ENCODE measurements around the gene ARTN. TPM values are rescaled to one million over a fixed set of nuclear protein-coding genes. Genes with fewer than 3 reads are reported as not detected.

Gene ARTN
- 0.26 TPM in 1 of 2 replicates, not detected in the other for total RNA-seq (2022)
- Bru-seq, nascent RNA, result percentile 12 among the genes with signal in this experiment
- percentile 13 among the genes with signal in this experiment for BruChase-seq, experiment 1, labeled RNA remaining after a 2-hour chase
- percentile 14 among the genes with signal in this experiment for BruChase-seq, experiment 2, labeled RNA remaining after a 6-hour chase
- long read RNA-seq, result 0 reads

DNA sequence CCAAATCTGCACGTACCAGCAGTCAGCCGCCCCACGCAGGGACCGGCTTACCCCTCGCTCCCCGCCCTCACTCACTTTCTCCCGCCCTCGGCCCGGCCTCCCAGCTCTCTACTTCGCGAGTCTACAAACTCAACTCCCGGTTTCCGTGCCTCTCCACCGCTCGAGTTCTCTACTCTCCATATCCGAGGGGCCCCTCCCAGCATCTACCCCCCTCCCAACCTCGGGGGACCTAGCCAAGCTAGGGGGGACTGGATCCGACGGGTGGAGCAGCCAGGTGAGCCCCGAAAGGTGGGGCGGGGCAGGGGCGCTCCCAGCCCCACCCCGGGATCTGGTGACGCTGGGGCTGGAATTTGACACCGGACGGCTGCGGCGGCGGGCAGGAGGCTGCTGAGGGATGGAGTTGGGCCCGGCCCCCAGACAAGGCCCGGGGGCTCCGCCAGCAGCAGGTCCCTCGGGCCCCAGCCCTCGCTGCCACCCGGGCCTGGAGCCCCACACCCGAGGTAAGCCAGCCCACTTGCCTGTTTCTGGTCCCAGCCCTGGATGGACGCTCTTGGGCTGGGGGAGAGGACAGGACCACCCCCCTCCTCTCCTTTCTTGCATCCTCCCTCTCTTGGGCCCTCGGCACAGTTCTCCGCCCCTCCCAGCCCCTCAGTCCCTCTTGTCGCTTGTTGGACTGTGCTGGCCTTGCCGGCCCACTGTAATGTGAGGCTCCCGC lies at the start of gene ARTN:
Gene ARTN, plus strand, starts transcription at position 416 of the 715 bp plus-strand sequence. CDS start 1,856 bp downstream, outside the sequence.
- peak within 1 kb of the TSS; percentile 61 for H3K4me3 Mint-ChIP-seq (ENCODE audit: unreplicated experiment)
- no peaks in the 10 kb centered on the region for H3K27me3 Mint-ChIP-seq (ENCODE audit: insufficient read depth, unreplicated experiment)
- no peaks in the 10 kb centered on the region for H3K4me1 Mint-ChIP-seq (ENCODE audit: low read depth, unreplicated experiment)
- no peak for TF ChIP-seq CTCF (IDR thresholded peaks at IDR 0.05; ENCODE audit: insufficient read depth in 1 of 2, low read depth in 1 of 2, low read length in 1 of 2, severe bottlenecking in 1 of 2, unreplicated experiment in 1 of 2)
- intact Hi-C loops (cut with micrococcal nuclease; ENCODE audit: unreplicated experiment), result loop anchor here (1.0 kb wide), 2 partner anchors 170 to 404 kb away; no protein-coding TSS in a partner anchor
- H3K4me3 ChIP-seq (ENCODE audit: low read depth, low read length), result peak within 1 kb of the TSS; percentile 37
- peaks cover 9% of the 10 kb centered on the region for H3K4me1 ChIP-seq
- no peaks in the 10 kb centered on the region for H3K9me3 Mint-ChIP-seq (ENCODE audit: unreplicated experiment)
- H3K36me3 Mint-ChIP-seq (ENCODE audit: insufficient read depth, unreplicated experiment), result no peaks in the 10 kb centered on the region
- no peak for DNase-seq
- H3K27ac Mint-ChIP-seq (ENCODE audit: unreplicated experiment), result no peak within 1 kb of the TSS
- H3K27me3 ChIP-seq (replicated peaks; ENCODE audit: control insufficient read depth, insufficient read depth, low read length), result no peaks in the 10 kb centered on the region
- CTCF ChIA-PET, result interaction anchor here (0.5 to 3.5 kb wide), 4 partner anchors 10 to 170 kb away, joined by 3 to 66 read pairs (median 6); no protein-coding TSS in a partner anchor
- no TSS peak for BruUV-seq (replicated peaks)
- no peaks in the 10 kb centered on the region for H3K9me3 ChIP-seq
- POLR2A ChIA-PET, result no interaction called here
- H3K36me3 ChIP-seq (ENCODE audit: control insufficient read depth, insufficient read depth, low read length), result no peaks in the 10 kb centered on the region

- no peaks in the 10 kb centered on the region for H3K9me3 Mint-ChIP-seq (ENCODE audit: unreplicated experiment)
- ChIA-PET CTCF (no interaction called here), POLR2A (no interaction called here)
- no peaks in the 10 kb centered on the region for H3K27me3 Mint-ChIP-seq (ENCODE audit: insufficient read depth, unreplicated experiment)
- peak in 1 of 2 experiments; percentile 56 for DNase-seq
- Histone ChIP-seq H3K27me3 (replicated peaks; ENCODE audit: control insufficient read depth, insufficient read depth, low read length) (no peaks in the 10 kb centered on the region), H3K36me3 (ENCODE audit: control insufficient read depth, insufficient read depth, low read length) (no peaks in the 10 kb centered on the region), H3K4me1 (no peaks in the 10 kb centered on the region), H3K9me3 (no peaks in the 10 kb centered on the region), H3K4me3 (ENCODE audit: low read depth, low read length) (no peak overlapping the region)
- H3K4me1 Mint-ChIP-seq (ENCODE audit: low read depth, unreplicated experiment), result peaks cover 5% of the 10 kb centered on the region
- BruUV-seq (replicated peaks), result no TSS peak
- intact Hi-C loops (cut with micrococcal nuclease; ENCODE audit: unreplicated experiment), result no loop called here
- H3K36me3 Mint-ChIP-seq (ENCODE audit: insufficient read depth, unreplicated experiment), result no peaks in the 10 kb centered on the region
- H3K4me3 Mint-ChIP-seq (ENCODE audit: unreplicated experiment), result peak overlapping the region; percentile 21
- TF ChIP-seq CTCF (IDR thresholded peaks at IDR 0.05; ENCODE audit: insufficient read depth in 1 of 2, low read depth in 1 of 2, low read length in 1 of 2, severe bottlenecking in 1 of 2, unreplicated experiment in 1 of 2), result no peak
- peak overlapping the region; percentile 66 for H3K27ac Mint-ChIP-seq (ENCODE audit: unreplicated experiment)
Observed at GRCh38 chr1:43885279-43885801, 48.3 kb upstream of the ARTN start.

- no peak overlapping the region for H3K4me3 ChIP-seq (ENCODE audit: low read depth, low read length)
- H3K4me1 ChIP-seq, result no peaks in the 10 kb centered on the region
- intact Hi-C loops (cut with micrococcal nuclease; ENCODE audit: unreplicated experiment), result no loop called here
- Mint-ChIP-seq H3K4me1 (ENCODE audit: low read depth, unreplicated experiment) (peaks cover 5% of the 10 kb centered on the region), H3K9me3 (ENCODE audit: unreplicated experiment) (no peaks in the 10 kb centered on the region), H3K27ac (ENCODE audit: unreplicated experiment) (no peak overlapping the region), H3K27me3 (ENCODE audit: insufficient read depth, unreplicated experiment) (no peaks in the 10 kb centered on the region), H3K36me3 (ENCODE audit: insufficient read depth, unreplicated experiment) (no peaks in the 10 kb centered on the region), H3K4me3 (ENCODE audit: unreplicated experiment) (no peak overlapping the region)
- no peaks in the 10 kb centered on the region for H3K9me3 ChIP-seq
- no peak for DNase-seq
- no peaks in the 10 kb centered on the region for H3K36me3 ChIP-seq (ENCODE audit: control insufficient read depth, insufficient read depth, low read length)
- ChIA-PET CTCF (no interaction called here), POLR2A (no interaction called here)
- BruUV-seq (replicated peaks), result no TSS peak
- no peaks in the 10 kb centered on the region for H3K27me3 ChIP-seq (replicated peaks; ENCODE audit: control insufficient read depth, insufficient read depth, low read length)
- TF ChIP-seq CTCF (IDR thresholded peaks at IDR 0.05; ENCODE audit: insufficient read depth in 1 of 2, low read depth in 1 of 2, low read length in 1 of 2, severe bottlenecking in 1 of 2, unreplicated experiment in 1 of 2), result no peak
Observed at GRCh38 chr1:43887748-43888147, 45.9 kb upstream of the ARTN start.
